HL-60 (cell line): Measurements from ENCODE around the gene HRC.

ENCODE experiments used
- DNase-seq, 2 experiments: peaks; one replicate each; pipeline ENCODE4 v3.0.0-alpha.2; 2010 to 2020; ENCODE audit warnings: low read depth in 1 of 2, low spot score in 1 of 2
- H3K27ac ChIP-seq: fragments of 250-450 bp; sonication (Bioruptor Pico); replicated peaks from 2 replicates; pipeline ENCODE4 v1.5.1; 2020; ENCODE audit warnings: mild to moderate bottlenecking, moderate library complexity
- H3K27me3 ChIP-seq: fragments of 250-450 bp; sonication (Bioruptor Pico); 2 replicates; pipeline ENCODE4 v1.5.1; 2021; ENCODE audit warnings: mild to moderate bottlenecking, moderate library complexity; ENCODE audit not compliant: insufficient read depth, poor library complexity, severe bottlenecking
- H3K4me3 ChIP-seq: replicated peaks from 2 replicates; pipeline ENCODE4 v1.5.1; 2011; ENCODE audit warnings: mild to moderate bottlenecking, control low read depth, low read length; ENCODE audit not compliant: insufficient read depth
- GABPA ChIP-seq: IDR thresholded peaks from 2 replicates; pipeline ENCODE4 v1.6.1; 2012; ENCODE audit warnings: low read depth
- POLR2AphosphoS5 ChIP-seq: IDR thresholded peaks from 2 replicates; pipeline ENCODE4 v1.6.1; 2012; ENCODE audit warnings: low read depth
- SPI1 ChIP-seq: IDR thresholded peaks from 2 replicates; pipeline ENCODE4 v1.6.1; 2012; ENCODE audit warnings: low read depth, mild to moderate bottlenecking, borderline replicate concordance
- TF ChIP-seq, protein P1 (sequence below): IDR thresholded peaks from one replicate; pipeline ENCODE4 v1.5.1; 2011; ENCODE audit warnings: low read length, control low read depth, inconsistent platforms; ENCODE audit not compliant: insufficient read depth
- TF ChIP-seq, protein P2 (sequence below): IDR thresholded peaks from 2 replicates; pipeline ENCODE4 v1.6.1; 2012; ENCODE audit warnings: low read depth; ENCODE audit not compliant: insufficient replicate concordance

HRC gene

DNA sequence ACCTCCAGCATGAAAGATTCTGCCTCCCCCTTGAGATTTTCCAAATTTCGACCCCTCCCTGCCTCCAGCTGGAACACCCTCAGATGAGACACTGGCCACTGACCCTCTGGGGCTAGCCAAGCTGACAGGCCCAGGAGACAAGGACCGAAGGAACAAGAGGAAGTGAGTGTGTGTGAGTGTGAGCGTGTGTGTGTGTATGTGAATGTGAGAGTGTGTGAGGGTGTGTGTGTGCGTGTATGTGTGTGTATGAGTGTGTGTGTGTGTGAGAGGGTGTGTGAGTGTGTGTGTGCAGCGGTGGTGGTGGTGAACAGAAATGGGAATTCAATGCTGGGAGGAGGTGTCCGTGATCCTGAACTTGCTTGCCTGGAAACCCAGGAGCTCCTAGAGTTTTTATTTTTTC lies 13.8 kb downstream of the HRC start:
- no peaks in the 10 kb centered on the region for H3K27me3 ChIP-seq
- DNase-seq, result no peak
- no peak overlapping the region for H3K27ac ChIP-seq
- H3K4me3 ChIP-seq, result no peak overlapping the region
- TF ChIP-seq, protein P1, sequence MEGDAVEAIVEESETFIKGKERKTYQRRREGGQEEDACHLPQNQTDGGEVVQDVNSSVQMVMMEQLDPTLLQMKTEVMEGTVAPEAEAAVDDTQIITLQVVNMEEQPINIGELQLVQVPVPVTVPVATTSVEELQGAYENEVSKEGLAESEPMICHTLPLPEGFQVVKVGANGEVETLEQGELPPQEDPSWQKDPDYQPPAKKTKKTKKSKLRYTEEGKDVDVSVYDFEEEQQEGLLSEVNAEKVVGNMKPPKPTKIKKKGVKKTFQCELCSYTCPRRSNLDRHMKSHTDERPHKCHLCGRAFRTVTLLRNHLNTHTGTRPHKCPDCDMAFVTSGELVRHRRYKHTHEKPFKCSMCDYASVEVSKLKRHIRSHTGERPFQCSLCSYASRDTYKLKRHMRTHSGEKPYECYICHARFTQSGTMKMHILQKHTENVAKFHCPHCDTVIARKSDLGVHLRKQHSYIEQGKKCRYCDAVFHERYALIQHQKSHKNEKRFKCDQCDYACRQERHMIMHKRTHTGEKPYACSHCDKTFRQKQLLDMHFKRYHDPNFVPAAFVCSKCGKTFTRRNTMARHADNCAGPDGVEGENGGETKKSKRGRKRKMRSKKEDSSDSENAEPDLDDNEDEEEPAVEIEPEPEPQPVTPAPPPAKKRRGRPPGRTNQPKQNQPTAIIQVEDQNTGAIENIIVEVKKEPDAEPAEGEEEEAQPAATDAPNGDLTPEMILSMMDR, result no peak
- no peak for TF ChIP-seq GABPA
- TF ChIP-seq, protein P2, sequence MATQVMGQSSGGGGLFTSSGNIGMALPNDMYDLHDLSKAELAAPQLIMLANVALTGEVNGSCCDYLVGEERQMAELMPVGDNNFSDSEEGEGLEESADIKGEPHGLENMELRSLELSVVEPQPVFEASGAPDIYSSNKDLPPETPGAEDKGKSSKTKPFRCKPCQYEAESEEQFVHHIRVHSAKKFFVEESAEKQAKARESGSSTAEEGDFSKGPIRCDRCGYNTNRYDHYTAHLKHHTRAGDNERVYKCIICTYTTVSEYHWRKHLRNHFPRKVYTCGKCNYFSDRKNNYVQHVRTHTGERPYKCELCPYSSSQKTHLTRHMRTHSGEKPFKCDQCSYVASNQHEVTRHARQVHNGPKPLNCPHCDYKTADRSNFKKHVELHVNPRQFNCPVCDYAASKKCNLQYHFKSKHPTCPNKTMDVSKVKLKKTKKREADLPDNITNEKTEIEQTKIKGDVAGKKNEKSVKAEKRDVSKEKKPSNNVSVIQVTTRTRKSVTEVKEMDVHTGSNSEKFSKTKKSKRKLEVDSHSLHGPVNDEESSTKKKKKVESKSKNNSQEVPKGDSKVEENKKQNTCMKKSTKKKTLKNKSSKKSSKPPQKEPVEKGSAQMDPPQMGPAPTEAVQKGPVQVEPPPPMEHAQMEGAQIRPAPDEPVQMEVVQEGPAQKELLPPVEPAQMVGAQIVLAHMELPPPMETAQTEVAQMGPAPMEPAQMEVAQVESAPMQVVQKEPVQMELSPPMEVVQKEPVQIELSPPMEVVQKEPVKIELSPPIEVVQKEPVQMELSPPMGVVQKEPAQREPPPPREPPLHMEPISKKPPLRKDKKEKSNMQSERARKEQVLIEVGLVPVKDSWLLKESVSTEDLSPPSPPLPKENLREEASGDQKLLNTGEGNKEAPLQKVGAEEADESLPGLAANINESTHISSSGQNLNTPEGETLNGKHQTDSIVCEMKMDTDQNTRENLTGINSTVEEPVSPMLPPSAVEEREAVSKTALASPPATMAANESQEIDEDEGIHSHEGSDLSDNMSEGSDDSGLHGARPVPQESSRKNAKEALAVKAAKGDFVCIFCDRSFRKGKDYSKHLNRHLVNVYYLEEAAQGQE, result no peak
- no peak for TF ChIP-seq POLR2AphosphoS5
- no peak for TF ChIP-seq SPI1

DNA sequence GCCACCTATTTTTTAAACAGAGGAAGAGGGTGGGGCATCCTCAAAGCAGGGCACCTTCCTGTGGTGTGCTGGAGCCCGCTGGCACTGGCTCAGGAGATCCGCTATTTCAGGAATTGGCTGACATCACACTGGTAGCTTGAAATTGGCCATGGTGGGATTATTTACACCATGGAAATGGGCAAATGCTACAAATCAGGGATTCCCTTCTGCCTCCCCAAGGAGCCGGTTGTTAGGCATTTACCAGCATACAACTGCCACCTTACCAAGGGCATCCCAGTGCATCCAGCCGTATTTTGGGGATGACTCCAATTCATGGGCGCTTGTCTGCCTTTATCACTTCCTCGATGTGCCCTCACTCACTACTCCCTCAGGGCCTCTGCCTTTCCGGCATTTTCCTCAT lies 14.2 kb downstream of the HRC start:
- TF ChIP-seq, protein P1, result no peak
- no peak for DNase-seq

DNA sequence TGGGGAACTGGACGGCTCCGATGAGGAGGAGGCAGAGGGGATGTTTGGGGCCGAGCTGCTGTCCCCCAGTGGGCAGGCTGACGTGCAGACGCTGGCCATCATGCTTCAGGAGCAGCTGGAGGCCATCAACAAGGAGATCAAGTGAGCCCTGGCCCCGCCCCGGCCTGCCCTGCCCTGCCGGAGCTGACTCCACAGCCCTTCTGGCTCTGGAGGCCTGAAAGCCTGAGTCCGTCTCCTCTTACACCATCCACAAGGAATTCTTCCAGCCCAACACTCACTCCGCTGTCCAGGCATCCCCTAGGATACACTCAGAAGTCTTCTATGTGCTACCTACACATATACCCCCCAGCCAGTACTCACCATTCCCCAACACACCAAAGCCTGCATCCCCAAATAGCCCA lies 18.4 kb downstream of the HRC start:
- Histone ChIP-seq H3K27me3 (no peaks in the 10 kb centered on the region), H3K27ac (no peak overlapping the region), H3K4me3 (no peak overlapping the region)
- TF ChIP-seq, protein P2, result no peak
- TF ChIP-seq POLR2AphosphoS5 (no peak), SPI1 (no peak; the same call in 1 of the 2 replicates), GABPA (no peak)
- TF ChIP-seq, protein P1, result no peak
- DNase-seq, result no peak

More for the DNA sequence above, 14.2 kb downstream of the HRC start:
- Histone ChIP-seq H3K27ac (no peak overlapping the region), H3K4me3 (no peak overlapping the region), H3K27me3 (no peaks in the 10 kb centered on the region)

DNA sequence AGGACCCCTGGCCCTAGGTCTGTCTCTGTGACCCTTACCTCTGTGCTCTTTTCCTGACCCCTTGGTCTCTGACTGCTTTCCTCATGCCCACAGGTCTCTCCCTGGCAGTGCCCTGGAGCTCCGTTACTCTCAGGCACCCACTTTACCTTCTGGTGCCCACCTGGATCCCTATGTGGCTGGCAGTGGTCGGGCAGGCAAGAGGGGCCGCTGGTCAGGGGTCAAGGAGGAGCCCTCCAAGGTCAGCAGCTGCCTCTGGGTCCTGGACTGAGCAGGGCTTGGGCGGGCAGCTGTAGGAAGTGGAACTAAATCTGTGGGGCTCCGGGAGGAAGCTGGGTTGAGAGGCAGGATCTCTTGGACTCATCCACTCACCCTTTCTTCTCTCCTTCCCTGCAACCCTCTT lies 19.5 kb downstream of the HRC start:
- TF ChIP-seq, protein P2, result no peak
- TF ChIP-seq, protein P1, result no peak
- Histone ChIP-seq H3K27ac (no peak overlapping the region), H3K4me3 (no peak overlapping the region), H3K27me3 (no peaks in the 10 kb centered on the region)
- no peak for DNase-seq
